NCI-H2171 treated with DMSO at 0.1 percent for 48 hours (cell line): ENCODE results near the gene NVL.
"Not testable (repeated sequence)": the region's sequence is repeated elsewhere in the genome, so short reads cannot be mapped to it uniquely, and the experiment has no call there.

Experiments used
- DNase-seq: peaks from one replicate; lab custom pipeline; 2025; lab: John Stamatoyannopoulos, UW

The NVL gene

GRCh38 chr1:224329842-224330753 is at the start of gene NVL:
Gene NVL (minus strand): TSS chr1:224330172. CDS start chr1:224330127, 45 bp downstream.
- peak; percentile 92 for DNase-seq

GRCh38 chr1:224378855-224379631 is 49.1 kb upstream of the NVL start:
- no peak for DNase-seq

GRCh38 chr1:224377676-224378006 is 47.7 kb upstream of the NVL start:
- DNase-seq: no peak

- no peak for DNase-seq
Observed at GRCh38 chr1:224375059-224375458, 45.1 kb upstream of the NVL start.

GRCh38 chr1:224373008-224373590 is 43.1 kb upstream of the NVL start:
- no peak for DNase-seq

- no peak for DNase-seq
Observed at GRCh38 chr1:224368409-224368808, 38.4 kb upstream of the NVL start.

GRCh38 chr1:224359207-224359606 is 29.2 kb upstream of the NVL start:
- DNase-seq: no peak

- DNase-seq: no peak
Observed at GRCh38 chr1:224358237-224358636, 28.3 kb upstream of the NVL start.

- DNase-seq: no peak
Observed at GRCh38 chr1:224357626-224358124, 27.7 kb upstream of the NVL start.

GRCh38 chr1:224356685-224357625 is 27.0 kb upstream of the NVL start, which contains the start of gene CNIH4:
Gene CNIH4 (plus strand): TSS chr1:224356879. CDS start chr1:224356925, 46 bp downstream.
- DNase-seq: peak; percentile 95

- no peak for DNase-seq
Observed at GRCh38 chr1:224353975-224354925, 24.3 kb upstream of the NVL start.

GRCh38 chr1:224352436-224353085 is 22.6 kb upstream of the NVL start:
- DNase-seq: not testable (repeated sequence)

GRCh38 chr1:224349716-224350115 is 19.7 kb upstream of the NVL start:
- DNase-seq: not testable (repeated sequence)

- no peak for DNase-seq
Observed at GRCh38 chr1:224348137-224348536, 18.2 kb upstream of the NVL start.

GRCh38 chr1:224343679-224344078 is 13.7 kb upstream of the NVL start:
- no peak for DNase-seq

- peak; percentile 19 for DNase-seq
Observed at GRCh38 chr1:224340453-224341384, 10.7 kb upstream of the NVL start.

- DNase-seq: peak; percentile 17
Observed at GRCh38 chr1:224339442-224340033, 9.6 kb upstream of the NVL start.
